ENCODE results near the gene ITPR2. TPM values are rescaled to one million over a fixed set of nuclear protein-coding genes. Genes with fewer than 3 reads are reported as not detected.

Gene ITPR2
- polyA plus RNA-seq, 1 of the 3 experiments (the other 2 are of a cell fraction), result 2.3 TPM

- Histone ChIP-seq H3K9me3 (no peaks in the 10 kb centered on the region), H3K27me3 (ENCODE audit: insufficient read depth) (no peaks in the 10 kb centered on the region), H3K4me3 (ENCODE audit: low read depth in 2 of 2, low read length in 1 of 2) (no peak overlapping the region), H3K4me1 (ENCODE audit: control insufficient read depth in 1 of 2, insufficient read depth in 2 of 2, low read depth in 1 of 2, low read length in 1 of 2) (peaks cover 0 to 16% of the 10 kb centered on the region in 2 experiments; a peak in 1 of 4 replicates), H3K27ac (ENCODE audit: low read depth in 2 of 2, low read length in 1 of 2) (peak overlapping the region in 1 of 2 experiments; percentile 69; a peak in 2 of 4 replicates), H3K36me3 (replicated peaks in 1 of 2; ENCODE audit: control insufficient read depth in 1 of 2, insufficient read depth in 2 of 2, low read length in 1 of 2) (peaks cover 0 to 8% of the 10 kb centered on the region in 2 experiments), H4K20me1 (ENCODE audit: insufficient read depth) (no peaks in the 10 kb centered on the region), H3K9me2 (peaks cover 4% of the 10 kb centered on the region; the same call in 1 of the 2 replicates), H3K4me2 (peak overlapping the region; percentile 55; the same call in 1 of the 2 replicates), H3K9ac (no peak overlapping the region), H3K79me2 (ENCODE audit: insufficient read depth) (no peaks in the 10 kb centered on the region), H3F3A (replicated peaks; ENCODE audit: insufficient read depth) (peaks cover 6% of the 10 kb centered on the region), H2AFZ (ENCODE audit: low read depth) (0 out of 2 replicates have a peak overlapping the region, but pooled peaks have one; percentile 43)
- POLR2A ChIA-PET, result no interaction called here
- no peak for DNase-seq
- WGBS (ENCODE audit: low lambda C conversion rate), result 87% methylated on average over 6 of the region's 6 CpGs
- CTCF ChIA-PET, result interaction anchor here (0.8 to 1.5 kb wide), 3 partner anchors 188 to 226 kb away, joined by 3 to 7 read pairs (median 4); no protein-coding TSS in a partner anchor
- TF ChIP-seq FOXM1 (IDR thresholded peaks at IDR 0.05; ENCODE audit: low read depth) (no peak), GABPA (IDR thresholded peaks at IDR 0.05; ENCODE audit: low read depth) (no peak), TAF1 (IDR thresholded peaks at IDR 0.05; ENCODE audit: borderline replicate concordance, low read depth, low read length) (no peak), EP300 (IDR thresholded peaks at IDR 0.05; ENCODE audit: borderline replicate concordance in 1 of 2, low read depth in 1 of 2, low read length in 1 of 2) (no peak), RAD21 (IDR thresholded peaks at IDR 0.05; ENCODE audit: low read length) (no peak), CHD2 (IDR thresholded peaks at IDR 0.05; ENCODE audit: low read length, partially characterized antibody) (no peak), PBX3 (IDR thresholded peaks at IDR 0.05) (no peak), RFX5 (IDR thresholded peaks at IDR 0.05; ENCODE audit: low read length) (no peak), POLR2AphosphoS5 (IDR thresholded peaks at IDR 0.05; ENCODE audit: low read depth, low read length) (no peak), SMC3 (IDR thresholded peaks at IDR 0.05; ENCODE audit: low read depth, low read length) (no peak), NFIC (IDR thresholded peaks at IDR 0.05; ENCODE audit: borderline replicate concordance) (no peak)
These were observed 407.3 kb downstream of the ITPR2 start for GRCh38 chr12:26425587-26426260.

- ChIA-PET POLR2A (no interaction called here), CTCF (interaction anchor here (1.3 kb wide), 1 partner anchor 10 kb away, joined by 4 read pairs; no protein-coding TSS in a partner anchor)
- Histone ChIP-seq H3K9me2 (peaks cover 4% of the 10 kb centered on the region; the same call in 1 of the 2 replicates), H3K4me2 (no peak overlapping the region), H3K79me2 (ENCODE audit: insufficient read depth) (no peaks in the 10 kb centered on the region), H2AFZ (ENCODE audit: low read depth) (no peak overlapping the region), H4K20me1 (ENCODE audit: insufficient read depth) (no peaks in the 10 kb centered on the region), H3K4me3 (ENCODE audit: low read depth in 2 of 2, low read length in 1 of 2) (no peak overlapping the region), H3K27ac (ENCODE audit: low read depth in 2 of 2, low read length in 1 of 2) (no peak overlapping the region), H3F3A (replicated peaks; ENCODE audit: insufficient read depth) (peaks cover 9% of the 10 kb centered on the region), H3K27me3 (ENCODE audit: insufficient read depth) (no peaks in the 10 kb centered on the region), H3K9me3 (peaks cover 9% of the 10 kb centered on the region; the same call in 1 of the 2 replicates), H3K4me1 (ENCODE audit: control insufficient read depth in 1 of 2, insufficient read depth in 2 of 2, low read depth in 1 of 2, low read length in 1 of 2) (peaks cover 0 to 8% of the 10 kb centered on the region in 2 experiments; a peak in 1 of 4 replicates), H3K9ac (no peak overlapping the region), H3K36me3 (replicated peaks in 1 of 2; ENCODE audit: control insufficient read depth in 1 of 2, insufficient read depth in 2 of 2, low read length in 1 of 2) (peaks cover 5 to 16% of the 10 kb centered on the region in 2 experiments)
- TF ChIP-seq CTCF (IDR thresholded peaks at IDR 0.05), result no peak
- no peak for TF ChIP-seq FOSL2 (IDR thresholded peaks at IDR 0.05; ENCODE audit: borderline replicate concordance, low read depth)
- TF ChIP-seq FOXM1 (IDR thresholded peaks at IDR 0.05; ENCODE audit: low read depth), result no peak
- no peak for TF ChIP-seq TAF1 (IDR thresholded peaks at IDR 0.05; ENCODE audit: borderline replicate concordance, low read depth, low read length)
- no peak for TF ChIP-seq SIN3A (IDR thresholded peaks at IDR 0.05; ENCODE audit: borderline replicate concordance, low read depth, low read length)
- TF ChIP-seq POLR2AphosphoS5 (IDR thresholded peaks at IDR 0.05; ENCODE audit: low read depth, low read length), result no peak
- no peak for TF ChIP-seq CHD2 (IDR thresholded peaks at IDR 0.05; ENCODE audit: low read length, partially characterized antibody)
- TF ChIP-seq SMC3 (IDR thresholded peaks at IDR 0.05; ENCODE audit: low read depth, low read length), result no peak
- no peak for TF ChIP-seq GABPA (IDR thresholded peaks at IDR 0.05; ENCODE audit: low read depth)
- TF ChIP-seq YY1 (IDR thresholded peaks at IDR 0.05; ENCODE audit: low read depth), result no peak
- TF ChIP-seq JUND (IDR thresholded peaks at IDR 0.05), result no peak
- no peak for TF ChIP-seq TCF12 (IDR thresholded peaks at IDR 0.05)
- no peak for TF ChIP-seq USF2 (IDR thresholded peaks at IDR 0.05; ENCODE audit: borderline replicate concordance, low read depth, low read length)
- no peak for TF ChIP-seq EZH2phosphoT487 (IDR thresholded peaks at IDR 0.05; ENCODE audit: borderline replicate concordance, low read depth)
- no peak for TF ChIP-seq ELF1 (IDR thresholded peaks at IDR 0.05)
- no peak for TF ChIP-seq MEF2A (IDR thresholded peaks at IDR 0.05; ENCODE audit: borderline replicate concordance, low read depth)
- no peak for TF ChIP-seq MAX (IDR thresholded peaks at IDR 0.05; ENCODE audit: low read depth)
- no peak for DNase-seq
- 82% methylated on average over 3 of the region's 3 CpGs for WGBS (ENCODE audit: low lambda C conversion rate)
These were observed 410.1 kb downstream of the ITPR2 start for GRCh38 chr12:26422839-26423398.
